DMS53 treated with DMSO at 0.1 percent for 48 hours (cell line): Measurements from ENCODE around the gene CENATAC.
"Not testable (repeated sequence)": the region's sequence is repeated elsewhere in the genome, so short reads cannot be mapped to it uniquely, and the experiment has no call there.

ENCODE experiments used
- DNase-seq: peaks from one replicate; lab custom pipeline; 2025; ENCODE audit not compliant: unreplicated experiment; lab: John Stamatoyannopoulos, UW

The CENATAC gene

GRCh38 chr11:119051440-119052162, 53.7 kb downstream of the CENATAC start:
- no peak for DNase-seq

DNA sequence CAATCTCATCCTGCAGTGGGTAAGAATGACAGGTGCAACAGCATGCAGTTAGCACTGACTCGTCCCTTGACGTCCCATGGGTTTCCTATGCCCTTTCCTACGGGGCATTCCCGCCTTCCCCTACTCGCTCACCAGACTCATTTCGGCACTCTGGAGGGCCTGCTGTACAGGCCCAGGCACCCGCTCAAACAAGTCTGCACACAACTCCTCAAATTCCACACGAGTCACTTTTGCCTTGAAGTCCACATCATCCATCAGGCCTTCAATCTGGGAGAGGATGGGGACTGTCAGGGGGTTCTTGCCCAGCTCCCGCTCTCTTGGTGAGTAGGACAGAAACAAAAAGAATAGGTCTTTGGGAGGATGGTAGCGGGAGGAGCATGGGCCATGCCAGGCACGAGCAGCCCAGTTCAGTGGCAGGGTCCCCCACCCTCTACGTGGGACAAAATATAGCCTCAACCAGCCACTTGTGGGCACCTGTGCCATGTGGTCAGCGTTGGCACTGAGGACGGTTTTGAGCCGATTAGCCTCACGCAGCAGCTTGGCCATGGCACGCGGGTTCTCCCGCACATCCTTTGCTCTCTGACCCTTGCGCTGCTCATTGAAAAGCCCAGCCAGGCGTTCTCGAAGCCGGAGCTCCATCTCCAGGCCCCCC, 54.4 kb downstream of the CENATAC start:
- DNase-seq = no peak

DNA sequence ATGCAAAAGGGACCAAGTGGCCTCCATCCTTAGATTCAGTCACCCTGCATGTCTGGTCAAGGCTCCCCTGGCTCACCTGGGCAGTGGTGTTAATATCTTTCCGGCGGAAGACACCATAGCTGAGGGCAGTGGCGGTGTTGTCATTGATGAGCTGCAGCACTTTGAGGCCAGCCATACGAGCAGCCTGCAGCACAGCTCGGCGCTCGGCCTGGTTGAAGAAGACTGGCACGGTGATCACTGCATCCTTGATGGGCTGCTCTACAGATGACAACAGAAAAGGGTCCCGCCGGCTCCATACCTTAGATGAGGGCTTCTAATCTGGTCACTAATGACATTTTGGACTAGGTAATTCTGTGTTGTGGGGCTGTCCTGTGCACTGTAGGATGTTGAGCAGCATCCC, 56.5 kb downstream of the CENATAC start:
- DNase-seq = no peak

GRCh38 chr11:119055901-119056300, 58.0 kb downstream of the CENATAC start:
- DNase-seq = no peak

GRCh38 chr11:119056421-119056999, 58.6 kb downstream of the CENATAC start:
- no peak for DNase-seq

GRCh38 chr11:119057000-119057769, 59.2 kb downstream of the CENATAC start, which contains the start of gene HYOU1:
Gene HYOU1, minus strand, starts transcription at chr11:119057205. Its CDS starts 1,045 bp downstream, at chr11:119056160.
- peak; percentile 91 for DNase-seq

DNA sequence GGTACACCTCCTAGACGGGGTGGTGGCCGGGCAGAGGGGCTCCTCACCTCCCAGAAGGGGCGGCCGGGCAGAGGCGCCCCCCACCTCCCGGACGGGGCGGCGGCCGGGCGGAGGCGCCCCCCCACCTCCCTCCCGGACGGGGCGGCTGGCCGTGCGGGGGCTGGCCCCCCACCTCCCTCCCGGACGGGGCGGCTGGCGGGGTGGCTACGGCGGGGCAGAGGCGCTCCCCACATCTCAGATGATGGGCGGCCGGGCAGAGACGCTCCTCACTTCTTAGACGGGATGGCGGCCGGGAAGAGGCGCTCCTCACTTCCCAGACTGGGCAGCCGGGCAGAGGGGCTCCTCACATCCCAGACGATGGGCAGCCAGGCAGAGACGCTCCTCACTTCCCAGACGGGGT, 61.2 kb downstream of the CENATAC start:
- DNase-seq = not testable (repeated sequence)

- DNase-seq = no peak
Measured at GRCh38 chr11:119061256-119061655, 63.3 kb downstream of the CENATAC start.

- DNase-seq = no peak
Measured at GRCh38 chr11:119062779-119063178, 64.8 kb downstream of the CENATAC start.

DNA sequence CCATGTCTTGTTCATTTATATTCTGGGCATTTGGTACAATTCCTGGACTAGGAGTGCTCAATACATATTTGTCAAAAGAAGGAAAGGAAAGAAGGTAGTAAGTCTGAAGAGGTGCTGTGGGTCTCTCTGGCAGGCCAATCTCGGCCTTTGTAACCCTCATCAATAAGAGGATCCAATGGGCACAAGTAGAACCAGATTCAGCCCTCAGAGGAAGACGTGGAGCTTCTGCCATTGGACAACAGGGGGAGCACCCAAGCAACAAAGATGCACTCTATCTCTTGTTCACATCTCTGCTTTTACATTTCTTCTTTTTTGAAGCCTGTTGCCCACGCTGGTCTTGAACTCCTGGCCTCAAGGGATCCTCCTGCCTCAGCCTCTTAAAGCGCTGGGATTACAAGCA, 67.4 kb downstream of the CENATAC start:
- peak; percentile 19 for DNase-seq
